GM19025 (cell line): ENCODE measurements around the gene GNAI2.
A peak's percentile ranks its signal among the peaks of the same experiment; 100 is the strongest.
"Not testable (repeated sequence)": the region's sequence is repeated elsewhere in the genome, so short reads cannot be mapped to it uniquely, and the experiment has no call there.

ENCODE experiments used
- ATAC-seq: cut with Tn5 transposase; IDR thresholded peaks from one replicate; pipeline ENCODE4 v1.9.1; 2021; ENCODE audit warnings: mild to moderate bottlenecking, low read depth, moderate library complexity; ENCODE audit not compliant: unreplicated experiment

Gene GNAI2

DNA sequence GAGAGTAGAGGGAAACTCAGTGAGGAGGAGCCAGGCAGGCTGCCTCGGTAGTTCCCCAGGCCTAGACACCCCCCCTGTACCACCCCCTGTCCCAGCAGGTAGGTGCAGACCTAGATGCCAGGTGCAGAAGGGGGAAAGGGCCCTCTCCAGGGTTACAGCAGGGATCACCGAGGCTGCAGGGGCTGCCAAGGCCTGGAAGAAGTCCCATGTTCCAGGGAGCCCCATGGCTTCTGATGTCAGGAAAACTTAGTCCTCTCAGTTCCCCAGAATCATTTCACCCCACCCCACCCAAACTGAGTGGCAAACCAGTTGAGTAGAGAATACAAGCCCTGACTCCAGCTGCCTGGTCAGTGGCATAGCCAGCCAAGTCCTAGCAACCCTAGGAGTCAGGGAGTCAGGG, 25.5 kb downstream of the GNAI2 start:
- no peak for ATAC-seq

DNA sequence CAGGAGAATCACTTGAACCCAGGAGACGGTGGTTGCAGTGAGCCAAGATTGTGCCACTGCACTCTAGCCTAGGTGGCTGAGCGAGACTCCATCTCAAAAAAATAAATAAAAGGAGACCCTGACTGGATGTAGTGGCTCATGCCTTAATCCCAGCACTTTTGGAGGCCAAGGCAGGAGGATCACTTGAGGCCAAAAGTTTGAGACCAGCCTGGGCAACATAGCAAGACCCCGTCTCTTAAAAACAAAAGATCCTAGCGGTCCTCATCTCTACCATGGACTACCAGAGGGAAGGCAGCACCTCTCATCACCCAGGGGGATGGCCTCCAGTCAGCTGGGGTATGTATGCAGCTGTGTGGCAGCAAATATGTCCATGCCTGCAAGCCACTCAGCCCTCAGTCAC, 26.2 kb downstream of the GNAI2 start:
- not testable (repeated sequence) for ATAC-seq

DNA sequence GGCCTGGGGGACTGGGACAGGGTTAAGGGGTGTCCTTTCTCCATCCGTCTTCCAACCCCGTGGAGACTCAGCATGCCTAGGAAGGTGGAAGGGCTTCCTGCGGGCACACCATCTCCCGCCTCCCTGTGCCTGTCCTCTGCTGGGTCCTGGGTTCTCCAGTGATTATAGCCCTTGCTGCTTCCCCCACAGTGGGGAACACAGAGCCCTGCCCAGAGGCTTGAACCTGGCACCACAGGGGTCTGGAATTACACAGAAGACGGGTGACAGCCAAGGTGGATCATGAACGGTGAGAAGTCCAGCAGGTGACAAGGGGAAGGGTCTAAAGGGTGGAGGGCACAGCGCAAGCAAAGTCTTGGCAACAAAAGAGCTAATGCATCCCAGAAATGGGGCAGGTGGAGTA, 26.8 kb downstream of the GNAI2 start:
- no peak for ATAC-seq

DNA sequence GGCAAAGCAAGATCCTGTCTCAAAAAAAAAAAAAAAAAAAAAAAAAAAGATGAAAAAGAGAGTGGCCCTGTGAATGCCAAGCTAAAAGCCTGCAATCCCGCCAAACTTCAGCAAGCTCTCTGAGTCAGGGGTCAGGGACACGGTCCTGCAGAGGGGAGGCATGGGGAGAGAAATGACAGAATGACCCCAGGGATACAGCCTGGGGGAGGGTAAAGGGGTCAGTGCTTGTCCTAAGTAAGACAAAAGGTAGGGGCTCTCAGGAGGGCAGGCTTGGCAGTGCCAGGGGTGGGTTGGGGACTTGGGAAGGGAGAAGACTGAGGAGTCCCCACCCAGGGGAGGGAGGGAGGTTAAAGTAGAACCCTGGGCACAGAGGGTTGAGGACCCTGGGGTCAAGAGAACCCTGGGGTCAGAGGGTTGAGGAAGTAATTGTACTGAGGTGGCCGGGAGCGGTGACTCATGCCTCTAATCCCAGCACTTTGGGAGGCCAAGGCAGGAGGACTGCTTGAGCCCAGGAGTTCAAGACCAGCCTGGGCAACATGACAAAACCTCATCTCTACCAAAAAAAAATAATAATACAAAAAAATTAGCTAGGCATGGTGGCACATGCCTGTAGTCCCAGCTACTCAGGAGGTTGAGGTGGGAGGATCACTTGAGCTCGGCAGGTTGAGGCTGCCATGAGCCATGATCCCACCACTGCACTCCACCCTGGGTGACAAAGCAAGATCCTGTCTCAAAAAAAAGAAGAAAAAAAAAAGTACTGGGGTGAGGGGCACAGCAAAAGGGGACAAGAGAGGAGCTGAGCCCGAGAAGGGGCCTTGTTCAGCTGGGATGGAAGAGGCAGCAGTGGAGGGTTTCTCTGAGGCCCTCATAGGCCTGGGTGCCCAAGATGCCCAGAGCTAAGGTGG, 27.7 kb downstream of the GNAI2 start:
- ATAC-seq, result no peak

DNA sequence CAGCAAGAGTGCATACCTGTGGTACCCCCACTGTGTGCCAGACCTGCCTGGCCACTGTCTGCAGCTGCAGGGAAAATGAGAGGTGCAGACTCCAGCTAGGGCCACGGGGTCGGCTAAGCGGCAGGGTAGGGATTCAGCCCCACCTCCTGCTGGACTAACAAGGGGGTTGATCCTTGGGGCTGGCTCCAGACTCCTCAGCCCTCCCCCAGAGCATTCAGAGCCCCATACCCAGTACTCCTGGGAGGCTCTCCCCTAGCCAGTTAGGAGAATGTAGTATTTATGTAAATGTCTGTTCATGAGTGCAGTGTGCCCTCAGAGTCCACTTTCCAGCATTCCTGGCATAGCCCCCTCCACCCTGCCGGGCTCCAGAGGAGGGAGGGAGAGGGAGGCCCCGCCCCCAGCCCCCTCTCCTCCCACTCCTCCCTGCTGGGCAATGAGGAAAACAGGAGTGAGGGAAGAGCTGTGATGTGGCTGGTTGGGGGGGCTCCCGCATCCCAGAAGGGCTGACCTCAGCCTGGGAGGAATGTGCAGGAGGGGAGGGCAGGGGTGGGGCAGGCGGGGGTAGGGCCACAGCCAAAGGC, 28.5 kb downstream of the GNAI2 start:
- ATAC-seq, result no peak

DNA sequence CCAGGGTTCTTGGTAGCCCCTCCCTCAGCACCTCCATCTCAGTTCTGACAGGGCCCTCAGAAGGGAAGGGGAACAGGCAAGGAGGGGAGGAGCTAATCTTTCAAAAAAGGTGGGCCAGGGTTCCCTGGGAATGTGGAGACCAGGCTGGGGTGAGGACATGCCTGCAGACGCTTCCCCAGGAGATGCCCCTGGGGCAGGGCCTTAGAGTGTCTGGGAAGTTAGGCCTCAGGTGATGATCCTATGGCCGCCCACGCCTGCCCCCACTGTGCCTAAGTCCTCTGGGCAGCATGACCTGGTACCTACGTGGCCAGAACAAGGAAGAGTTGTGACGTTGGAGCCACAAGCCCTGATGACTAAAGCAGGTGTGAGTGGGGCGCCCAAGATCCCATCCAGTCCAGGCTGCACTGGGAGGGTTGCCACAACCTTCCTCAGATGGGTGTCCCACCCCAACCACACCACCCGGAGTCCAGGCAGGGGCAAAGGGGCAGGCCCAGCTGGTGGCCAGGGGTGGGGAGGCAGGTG, 29.0 kb downstream of the GNAI2 start:
- ATAC-seq, result no peak

DNA sequence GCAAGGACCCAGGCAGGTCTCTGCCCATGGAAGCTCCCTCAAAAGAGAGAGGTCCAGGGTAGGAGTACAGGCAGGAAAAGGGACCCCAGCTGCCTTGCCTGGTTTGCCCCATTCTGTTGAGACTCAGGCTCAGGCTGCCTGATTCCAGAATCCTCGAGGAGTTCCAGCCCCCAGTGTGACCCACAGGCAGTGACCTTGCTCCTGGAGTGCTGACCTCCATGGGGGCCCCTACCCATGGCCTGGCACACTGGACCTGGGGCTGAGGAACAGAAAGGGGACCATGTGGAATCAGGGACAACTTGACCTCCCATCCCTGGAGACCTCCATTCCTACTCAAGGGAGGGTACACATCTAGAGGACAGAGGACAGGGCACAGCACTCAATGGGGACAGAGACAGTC, 29.6 kb downstream of the GNAI2 start:
- no peak for ATAC-seq

DNA sequence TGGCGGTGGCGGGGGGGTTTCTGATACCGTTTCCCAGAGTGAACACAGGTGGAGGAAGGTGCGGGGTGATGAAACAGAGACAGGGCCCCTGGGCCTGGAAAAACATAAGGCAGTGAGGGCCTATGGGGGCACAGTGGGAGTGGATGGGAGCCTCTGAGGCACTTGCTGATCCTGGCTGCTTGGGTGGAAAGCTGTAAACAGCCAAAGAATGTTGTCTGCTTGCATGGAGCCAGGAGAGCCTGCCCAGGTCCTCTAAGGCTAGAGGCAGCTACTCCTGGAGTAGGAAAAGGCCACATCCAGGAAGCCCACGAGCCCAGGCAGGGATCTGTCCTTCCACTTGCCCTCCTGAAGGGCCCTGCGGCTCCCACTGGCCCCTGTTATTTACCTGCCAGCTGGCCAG, 30.0 kb downstream of the GNAI2 start:
- no peak for ATAC-seq

DNA sequence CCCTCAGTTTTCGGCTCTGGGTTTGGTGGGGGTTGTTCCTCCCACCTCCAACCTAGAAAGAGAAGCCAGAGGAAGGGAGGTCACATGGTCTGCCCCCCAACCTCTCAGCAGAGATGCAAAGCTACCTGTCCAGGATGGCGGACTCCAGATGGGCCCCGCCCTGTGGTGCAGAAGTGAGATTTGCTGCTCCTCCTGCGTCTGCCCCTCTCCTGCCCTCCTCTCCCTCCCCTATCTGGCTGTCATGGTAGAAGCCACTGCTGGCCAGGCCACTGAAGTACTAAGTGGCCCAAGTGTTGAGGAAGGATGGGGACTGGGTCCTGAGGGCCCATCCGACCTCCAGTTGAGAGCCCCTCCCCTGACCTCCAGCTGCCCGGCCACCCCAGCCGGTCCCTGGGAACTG, 30.8 kb downstream of the GNAI2 start:
- no peak for ATAC-seq

DNA sequence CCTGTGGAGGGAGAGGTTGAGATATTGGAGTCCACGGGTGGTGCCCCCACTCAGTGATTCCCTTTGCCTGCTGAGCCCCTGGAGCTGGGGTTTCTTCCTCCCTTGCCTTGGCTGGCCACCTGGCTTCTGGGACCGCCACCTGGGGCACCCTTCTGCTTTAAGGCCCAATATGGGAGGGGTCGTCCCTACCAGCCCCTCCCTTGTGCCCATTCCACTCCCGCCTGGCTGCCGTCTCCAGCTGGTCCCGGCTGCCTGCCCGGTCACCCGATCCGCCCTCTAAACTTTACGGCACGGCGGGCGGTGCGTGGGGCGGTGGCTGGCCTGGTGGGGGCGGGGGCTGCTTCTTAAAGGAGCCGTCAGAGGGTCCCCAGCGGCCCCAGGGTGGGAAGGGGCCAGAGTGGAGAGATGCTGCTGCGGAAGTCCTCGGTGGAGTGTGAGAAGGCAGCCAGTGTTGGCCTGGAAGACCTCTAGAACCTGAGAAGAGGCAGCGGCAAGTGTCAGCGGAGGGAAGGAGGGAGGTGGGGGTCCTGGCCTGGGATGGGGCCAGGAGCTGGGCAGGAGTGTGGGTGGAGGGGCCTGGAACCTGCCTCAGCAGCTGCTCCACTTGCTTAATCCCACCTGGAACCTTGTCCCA, 31.4 kb downstream of the GNAI2 start:
- ATAC-seq, result no peak

DNA sequence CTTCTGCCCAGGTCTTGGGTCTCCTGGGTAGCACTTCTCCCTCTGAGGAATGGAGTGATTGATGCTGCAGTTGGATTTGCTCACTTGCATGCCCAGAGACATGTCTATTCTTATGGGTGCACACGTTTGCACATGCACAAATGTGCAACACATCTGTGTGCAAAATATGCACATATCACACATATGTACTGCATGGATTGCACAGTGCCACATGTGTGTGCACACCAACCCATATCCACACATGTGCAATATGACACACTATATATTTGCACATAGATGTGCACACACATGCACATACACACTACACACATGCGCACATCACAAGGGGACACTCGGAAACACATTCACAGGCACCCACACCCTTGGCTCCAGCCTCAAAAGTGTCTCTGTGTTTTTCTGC, 32.3 kb downstream of the GNAI2 start:
- no peak for ATAC-seq

DNA sequence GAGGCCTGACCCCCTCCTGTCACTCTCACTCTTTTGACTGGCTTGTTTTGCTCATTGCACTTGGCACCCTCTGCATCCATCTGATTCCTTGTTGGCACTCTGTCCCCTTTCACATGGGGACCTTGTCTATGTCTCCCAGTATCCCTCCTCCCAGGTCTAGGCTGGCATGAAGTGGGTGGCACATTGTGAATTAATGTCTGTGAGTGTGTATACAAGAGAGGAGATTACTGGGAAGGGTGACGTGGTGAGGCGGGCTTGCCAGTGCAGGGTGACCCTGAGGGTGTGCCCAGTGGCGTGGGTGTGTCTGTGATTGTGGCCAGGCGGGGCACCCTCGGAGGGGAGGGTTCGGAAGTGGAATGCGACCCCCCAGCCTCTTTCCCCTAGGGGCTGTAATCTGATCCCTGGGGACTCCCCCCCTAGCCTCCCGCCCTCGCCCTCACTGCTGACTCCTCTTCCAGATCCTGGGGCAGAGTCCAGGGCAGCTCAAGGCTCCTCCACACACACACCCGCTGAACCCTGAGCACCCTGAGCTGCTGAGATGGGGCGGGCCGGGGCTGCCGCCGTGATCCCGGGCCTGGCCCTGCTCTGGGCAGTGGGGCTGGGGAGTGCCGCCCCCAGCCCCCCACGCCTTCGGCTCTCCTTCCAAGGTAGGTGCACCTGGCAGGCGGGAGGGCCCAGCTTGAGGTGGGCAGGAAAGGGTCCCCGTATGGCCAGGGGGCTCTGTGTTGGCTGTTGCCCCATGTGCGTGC, 32.9 kb downstream of the GNAI2 start, which contains the start of gene SEMA3B:
TSS of gene SEMA3B (plus strand) at position 445 of the 749 bp plus-strand sequence. CDS start at position 539, 94 bp downstream.
- no peak for ATAC-seq

DNA sequence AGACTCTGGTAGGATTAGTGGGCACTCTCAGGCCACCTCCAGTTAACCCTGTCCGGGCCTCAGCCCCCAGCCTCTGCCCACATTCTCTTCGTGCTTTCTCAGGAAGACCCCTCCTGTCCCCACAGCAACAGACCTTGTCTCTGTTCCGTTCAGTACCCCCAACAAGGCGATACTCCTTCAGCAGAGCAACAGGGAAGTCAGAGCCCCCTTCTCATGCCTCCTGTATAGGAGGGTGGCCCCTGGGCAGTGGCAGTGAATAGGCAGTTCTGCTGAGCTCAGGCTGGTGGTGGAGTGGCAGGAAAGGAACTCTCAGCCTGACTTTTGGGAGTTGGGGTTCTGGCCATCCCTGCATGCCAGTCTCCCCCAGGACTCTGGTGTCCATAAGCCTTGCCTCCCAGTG, 33.5 kb downstream of the GNAI2 start:
- ATAC-seq, result no peak

DNA sequence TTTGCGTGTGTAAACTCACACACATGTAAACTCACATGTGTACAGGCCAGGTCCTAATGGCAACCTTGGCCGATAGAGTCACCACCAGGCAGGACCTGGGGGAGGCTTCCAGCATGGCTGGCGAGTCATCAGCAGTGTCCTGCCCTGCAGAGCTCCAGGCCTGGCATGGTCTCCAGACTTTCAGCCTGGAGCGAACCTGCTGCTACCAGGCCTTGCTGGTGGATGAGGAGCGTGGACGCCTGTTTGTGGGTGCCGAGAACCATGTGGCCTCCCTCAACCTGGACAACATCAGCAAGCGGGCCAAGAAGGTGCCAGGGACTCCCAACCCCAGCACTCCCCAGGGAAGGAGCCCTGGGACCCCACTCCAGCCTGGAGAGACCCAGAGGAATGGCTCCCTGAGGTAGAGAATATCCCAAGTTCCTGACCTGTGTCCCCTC, 34.0 kb downstream of the GNAI2 start:
- ATAC-seq, result no peak

DNA sequence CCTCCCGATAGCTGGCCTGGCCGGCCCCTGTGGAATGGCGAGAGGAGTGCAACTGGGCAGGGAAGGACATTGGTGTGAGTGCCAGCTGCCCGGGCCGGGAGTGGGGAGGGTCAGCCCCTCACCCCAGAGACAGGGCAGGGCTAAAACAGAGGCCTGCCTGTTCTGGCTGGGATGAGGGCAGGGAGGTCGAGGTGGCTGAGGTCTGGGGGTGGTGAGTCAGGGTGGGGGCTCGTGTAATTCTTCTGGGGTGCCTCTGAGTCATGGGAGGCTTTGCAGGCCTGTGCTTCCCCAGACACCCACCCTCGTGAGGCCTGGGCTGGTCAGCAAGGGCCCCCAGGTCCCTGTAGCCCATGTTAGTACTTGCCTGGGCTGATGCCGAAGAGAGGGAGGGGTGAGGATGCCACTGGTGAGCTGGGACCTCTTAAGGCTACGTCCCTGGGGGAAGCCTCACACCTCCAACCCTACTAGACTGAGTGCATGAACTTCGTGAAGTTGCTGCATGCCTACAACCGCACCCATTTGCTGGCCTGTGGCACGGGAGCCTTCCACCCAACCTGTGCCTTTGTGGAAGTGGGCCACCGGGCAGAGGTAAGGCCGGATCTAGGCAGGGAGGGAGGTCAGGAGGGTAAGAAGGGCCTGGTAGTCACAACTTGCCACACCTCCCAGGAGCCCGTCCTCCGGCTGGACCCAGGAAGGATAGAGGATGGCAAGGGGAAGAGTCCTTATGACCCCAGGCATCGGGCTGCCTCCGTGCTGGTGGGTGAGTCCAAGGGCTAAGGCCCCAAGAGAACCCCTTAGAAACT, 34.6 kb downstream of the GNAI2 start:
- no peak for ATAC-seq

DNA sequence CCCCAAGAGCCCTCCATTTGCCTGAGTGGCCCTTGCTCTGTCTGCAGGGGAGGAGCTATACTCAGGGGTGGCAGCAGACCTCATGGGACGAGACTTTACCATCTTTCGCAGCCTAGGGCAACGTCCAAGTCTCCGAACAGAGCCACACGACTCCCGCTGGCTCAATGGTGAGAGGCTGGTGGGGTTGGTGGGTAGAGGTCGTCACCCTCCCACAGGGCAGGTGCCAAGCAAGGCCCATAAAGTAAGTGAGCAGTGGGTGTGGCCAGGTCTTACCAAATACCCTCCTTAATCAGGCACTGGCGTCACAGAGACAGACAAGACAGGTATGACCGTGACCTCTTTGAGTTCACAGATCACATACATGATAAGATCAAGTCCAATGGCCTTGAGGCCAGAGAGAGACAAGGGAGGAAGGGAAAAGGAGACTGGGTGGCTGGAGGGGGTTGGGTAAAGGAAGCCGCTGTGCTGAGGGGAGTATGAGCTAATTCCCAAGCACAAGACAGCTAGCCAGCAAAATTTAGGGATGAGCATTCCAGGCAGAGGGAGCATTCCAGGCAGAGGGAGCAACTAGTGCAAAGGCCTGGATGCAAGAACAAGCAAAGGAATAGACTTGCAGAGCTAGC, 35.4 kb downstream of the GNAI2 start:
- ATAC-seq, result no peak

DNA sequence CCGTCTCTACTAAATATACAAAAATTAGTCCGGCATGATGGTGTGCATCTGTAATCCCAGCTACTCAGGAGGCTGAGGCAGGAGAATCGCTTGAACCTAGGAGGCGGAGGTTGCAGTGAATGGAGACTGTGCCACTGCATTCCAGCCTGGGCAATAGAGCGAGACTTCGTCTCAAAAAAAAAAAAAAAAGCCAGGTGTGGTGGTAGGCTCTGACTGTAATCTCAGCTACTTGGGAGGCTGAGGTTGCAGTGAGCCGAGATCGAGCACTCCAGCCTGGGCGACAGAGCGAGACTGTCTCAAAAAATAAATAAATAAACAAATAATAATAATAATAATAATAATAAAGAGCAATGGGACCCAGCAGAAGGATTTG, 36.5 kb downstream of the GNAI2 start:
- ATAC-seq, result not testable (repeated sequence)

DNA sequence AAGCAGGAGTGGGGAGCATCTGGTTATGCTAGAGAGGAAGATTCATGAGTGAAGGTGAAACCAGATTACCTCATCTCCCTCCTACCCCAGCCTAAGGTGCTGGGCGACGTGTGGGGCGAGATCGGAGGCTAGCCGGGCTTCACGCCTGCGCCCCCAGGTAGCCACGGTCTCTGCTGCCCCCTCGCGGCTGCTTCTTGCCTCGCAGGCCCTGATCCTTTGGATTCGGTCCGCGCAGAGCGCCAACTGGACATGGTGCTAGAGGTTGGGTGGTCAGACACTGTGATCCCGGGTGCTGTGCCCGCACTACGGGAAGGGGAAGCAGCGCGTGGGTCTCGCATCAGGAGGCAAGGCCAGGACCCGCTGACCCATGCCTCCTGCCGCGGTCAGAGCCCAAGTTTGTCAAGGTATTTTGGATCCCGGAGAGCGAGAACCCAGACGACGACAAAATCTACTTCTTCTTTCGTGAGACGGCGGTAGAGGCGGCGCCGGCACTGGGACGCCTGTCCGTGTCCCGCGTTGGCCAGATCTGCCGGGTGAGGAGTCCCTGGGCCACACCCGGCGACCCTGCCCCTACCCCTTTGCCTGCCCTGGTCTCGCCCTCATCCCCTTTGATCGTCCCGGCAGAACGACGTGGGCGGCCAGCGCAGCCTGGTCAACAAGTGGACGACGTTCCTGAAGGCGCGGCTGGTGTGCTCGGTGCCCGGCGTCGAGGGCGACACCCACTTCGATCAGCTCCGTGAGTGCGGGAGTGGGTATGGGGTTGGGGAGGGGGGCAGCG, 37.1 kb downstream of the GNAI2 start:
- peak; percentile 68 for ATAC-seq

DNA sequence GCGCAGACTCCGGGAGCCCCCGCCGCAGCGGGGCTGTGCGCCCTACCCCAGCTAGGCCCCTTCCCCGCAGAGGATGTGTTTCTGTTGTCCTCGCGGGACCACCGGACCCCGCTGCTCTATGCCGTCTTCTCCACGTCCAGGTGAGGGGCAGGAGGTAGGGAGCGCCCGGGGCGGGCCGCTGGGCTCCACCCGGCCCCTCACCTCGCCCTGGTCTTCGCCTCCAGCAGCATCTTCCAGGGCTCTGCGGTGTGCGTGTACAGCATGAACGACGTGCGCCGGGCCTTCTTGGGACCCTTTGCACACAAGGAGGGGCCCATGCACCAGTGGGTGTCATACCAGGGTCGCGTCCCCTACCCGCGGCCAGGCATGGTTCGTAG, 37.7 kb downstream of the GNAI2 start:
- ATAC-seq, result no peak
